PFSK-1 (cell line): Measurements from ENCODE around the gene SYF2.

ENCODE experiments used
- FOXP2 ChIP-seq: optimal IDR thresholded peaks from 2 replicates; pipeline ENCODE3; 2011; ENCODE audit warnings: borderline replicate concordance, control low read depth, inconsistent platforms; ENCODE audit not compliant: insufficient read depth; ENCODE audit errors: extremely low read length, extremely low read depth
- POLR2AphosphoS5 ChIP-seq: IDR thresholded peaks from 2 replicates; pipeline ENCODE4 v1.6.1; 2012; ENCODE audit warnings: low read depth, mild to moderate bottlenecking, control low read depth, low read length, moderate library complexity
- SIN3A ChIP-seq: IDR thresholded peaks from 2 replicates; pipeline ENCODE4 v1.6.1; 2012; ENCODE audit warnings: mild to moderate bottlenecking, low read length, moderate library complexity, borderline replicate concordance; ENCODE audit not compliant: insufficient read depth
- TAF1 ChIP-seq: IDR thresholded peaks from 2 replicates; pipeline ENCODE4 v1.6.1; 2012; ENCODE audit warnings: low read length, control low read depth, borderline replicate concordance; ENCODE audit not compliant: insufficient read depth
- TF ChIP-seq, protein P1 (sequence below), 2 experiments: IDR thresholded peaks; 2 replicates each; pipeline versions ENCODE4 v1.6.1 to v1.8.0; 2011 to 2012; ENCODE audit warnings: low read depth in 2 of 2, low read length in 2 of 2, control low read depth in 1 of 2, inconsistent platforms in 1 of 2, mild to moderate bottlenecking in 1 of 2, moderate library complexity in 1 of 2; ENCODE audit not compliant: insufficient read depth in 1 of 2

The SYF2 gene

DNA sequence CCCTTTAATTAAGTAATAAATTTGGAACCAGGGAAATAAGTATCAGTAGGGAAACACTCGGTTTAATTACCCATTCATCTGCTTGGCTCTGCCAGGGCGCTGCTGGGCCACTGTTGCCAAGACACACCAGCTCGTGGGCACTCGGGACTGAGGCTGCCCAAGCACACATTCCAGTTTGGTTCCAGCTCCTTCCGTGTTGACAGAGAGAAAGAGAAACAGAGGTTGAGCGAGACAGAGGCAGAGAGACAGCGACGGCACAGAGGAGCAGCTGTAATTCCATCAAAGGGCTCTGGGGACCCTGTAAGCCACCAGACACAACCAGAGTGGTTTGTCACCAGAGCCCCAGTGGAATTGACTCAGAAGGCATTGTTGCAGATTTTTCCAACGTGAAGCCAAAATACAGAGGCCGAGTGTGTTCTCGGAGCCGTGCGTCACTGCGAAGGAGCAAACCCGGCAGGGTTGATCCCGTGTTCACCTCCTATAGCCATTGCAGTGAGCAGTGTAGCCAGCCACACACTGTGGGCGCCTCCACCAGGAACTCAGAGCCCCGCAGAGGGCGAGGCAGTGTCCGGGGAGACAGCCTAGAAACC, 33.5 kb downstream of the SYF2 start:
- TF ChIP-seq SIN3A, result no peak
- TF ChIP-seq, protein P1, sequence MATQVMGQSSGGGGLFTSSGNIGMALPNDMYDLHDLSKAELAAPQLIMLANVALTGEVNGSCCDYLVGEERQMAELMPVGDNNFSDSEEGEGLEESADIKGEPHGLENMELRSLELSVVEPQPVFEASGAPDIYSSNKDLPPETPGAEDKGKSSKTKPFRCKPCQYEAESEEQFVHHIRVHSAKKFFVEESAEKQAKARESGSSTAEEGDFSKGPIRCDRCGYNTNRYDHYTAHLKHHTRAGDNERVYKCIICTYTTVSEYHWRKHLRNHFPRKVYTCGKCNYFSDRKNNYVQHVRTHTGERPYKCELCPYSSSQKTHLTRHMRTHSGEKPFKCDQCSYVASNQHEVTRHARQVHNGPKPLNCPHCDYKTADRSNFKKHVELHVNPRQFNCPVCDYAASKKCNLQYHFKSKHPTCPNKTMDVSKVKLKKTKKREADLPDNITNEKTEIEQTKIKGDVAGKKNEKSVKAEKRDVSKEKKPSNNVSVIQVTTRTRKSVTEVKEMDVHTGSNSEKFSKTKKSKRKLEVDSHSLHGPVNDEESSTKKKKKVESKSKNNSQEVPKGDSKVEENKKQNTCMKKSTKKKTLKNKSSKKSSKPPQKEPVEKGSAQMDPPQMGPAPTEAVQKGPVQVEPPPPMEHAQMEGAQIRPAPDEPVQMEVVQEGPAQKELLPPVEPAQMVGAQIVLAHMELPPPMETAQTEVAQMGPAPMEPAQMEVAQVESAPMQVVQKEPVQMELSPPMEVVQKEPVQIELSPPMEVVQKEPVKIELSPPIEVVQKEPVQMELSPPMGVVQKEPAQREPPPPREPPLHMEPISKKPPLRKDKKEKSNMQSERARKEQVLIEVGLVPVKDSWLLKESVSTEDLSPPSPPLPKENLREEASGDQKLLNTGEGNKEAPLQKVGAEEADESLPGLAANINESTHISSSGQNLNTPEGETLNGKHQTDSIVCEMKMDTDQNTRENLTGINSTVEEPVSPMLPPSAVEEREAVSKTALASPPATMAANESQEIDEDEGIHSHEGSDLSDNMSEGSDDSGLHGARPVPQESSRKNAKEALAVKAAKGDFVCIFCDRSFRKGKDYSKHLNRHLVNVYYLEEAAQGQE (IDR thresholded peaks at IDR 0.05; ENCODE audit: insufficient read depth in 1 of 2, low read depth in 2 of 2, low read length in 2 of 2), result no peak
- TF ChIP-seq TAF1, result no peak
- no peak for TF ChIP-seq POLR2AphosphoS5
- no peak for TF ChIP-seq FOXP2

DNA sequence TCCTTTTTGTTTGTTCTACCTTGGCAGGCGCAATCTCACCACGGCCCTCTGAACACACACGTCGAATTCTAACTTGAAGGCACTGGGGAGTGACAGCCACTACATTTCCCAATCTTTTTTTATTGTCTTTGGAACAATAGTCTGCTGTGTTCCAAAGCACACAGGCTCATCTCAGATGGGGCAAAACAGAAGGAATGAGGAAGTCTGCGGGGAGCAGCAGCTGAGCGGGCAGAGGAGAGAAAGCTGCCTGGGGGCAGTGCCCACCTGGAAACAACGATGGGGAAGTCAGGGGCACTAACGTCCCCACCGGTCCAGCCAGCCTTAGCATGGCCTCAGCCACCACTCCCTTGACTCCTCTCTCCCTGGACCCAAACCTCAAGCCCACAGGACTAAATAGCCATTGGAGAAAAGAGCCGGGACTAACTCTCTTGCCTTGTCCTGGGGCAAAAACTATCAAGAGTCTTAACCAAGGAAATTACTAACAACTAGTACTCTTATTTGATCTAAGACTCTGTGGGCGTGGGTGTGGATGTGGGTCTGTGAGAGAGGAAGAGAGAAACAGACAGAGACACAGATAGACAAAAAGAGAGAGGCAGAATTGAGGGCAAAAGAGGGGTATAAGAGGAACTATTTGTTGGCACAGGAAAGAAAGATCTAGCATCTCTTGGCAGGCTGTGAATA, 34.2 kb downstream of the SYF2 start:
- TF ChIP-seq TAF1, result no peak

DNA sequence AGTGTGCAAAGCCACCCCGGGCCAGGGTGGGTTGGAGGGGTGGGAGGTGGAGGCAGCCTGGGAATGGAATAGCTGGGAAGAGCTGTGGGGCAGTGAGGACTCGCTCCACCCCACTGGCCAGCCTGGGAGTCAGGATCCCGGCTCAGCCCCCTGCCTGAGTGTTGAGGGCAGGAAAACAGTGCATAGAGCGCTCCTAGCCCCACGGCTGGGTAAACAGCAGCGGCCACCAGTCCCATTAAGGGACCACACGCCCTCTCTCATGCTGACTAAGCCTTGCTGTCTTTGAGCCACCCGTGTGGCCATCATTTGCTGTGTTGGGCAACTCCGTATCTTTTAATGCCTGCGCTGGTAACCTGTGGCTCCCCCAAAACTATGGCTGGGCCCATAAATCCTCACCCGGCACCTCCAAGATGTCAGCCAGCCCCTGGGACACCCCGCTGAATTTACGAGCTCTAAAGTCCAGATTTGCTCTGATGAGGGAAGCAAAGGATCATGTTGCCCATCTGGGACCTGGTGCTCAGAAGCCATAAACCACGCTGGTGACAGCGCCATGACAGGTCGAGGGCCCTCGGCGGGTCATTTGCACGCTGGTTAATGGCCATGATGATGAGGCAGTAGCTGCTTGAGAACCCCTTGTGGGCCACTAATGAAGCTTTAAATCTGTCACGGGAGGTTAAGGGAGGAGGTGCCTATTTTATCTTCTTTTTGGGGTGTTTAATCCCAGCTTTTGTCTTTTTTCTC, 34.9 kb downstream of the SYF2 start:
- TF ChIP-seq SIN3A (no peak), POLR2AphosphoS5 (no peak), TAF1 (no peak), FOXP2 (no peak)
- TF ChIP-seq, protein P1 (IDR thresholded peaks at IDR 0.05; ENCODE audit: insufficient read depth in 1 of 2, low read depth in 2 of 2, low read length in 2 of 2), result no peak

DNA sequence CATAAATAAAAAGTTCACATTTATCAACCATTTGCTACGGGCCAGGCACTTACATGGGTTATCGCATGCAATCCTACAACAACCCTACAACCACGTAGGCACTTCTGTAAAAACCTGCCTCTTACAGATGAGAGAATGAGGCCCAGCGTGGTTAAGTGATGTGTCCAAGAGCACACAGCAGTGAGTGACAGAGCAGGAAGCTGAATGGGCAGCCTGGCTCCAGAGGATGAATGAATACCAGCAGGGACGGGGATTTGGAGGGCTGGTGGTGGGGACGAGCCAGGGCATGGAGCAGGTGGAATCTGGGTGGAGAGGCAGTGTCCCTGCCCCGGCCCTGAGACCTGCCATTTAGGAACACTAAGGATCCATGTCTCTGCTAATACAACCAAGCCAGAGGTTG, 35.5 kb downstream of the SYF2 start:
- TF ChIP-seq FOXP2, result no peak
- no peak for TF ChIP-seq SIN3A
- TF ChIP-seq, protein P1 (IDR thresholded peaks at IDR 0.05; ENCODE audit: insufficient read depth in 1 of 2, low read depth in 2 of 2, low read length in 2 of 2), result no peak

DNA sequence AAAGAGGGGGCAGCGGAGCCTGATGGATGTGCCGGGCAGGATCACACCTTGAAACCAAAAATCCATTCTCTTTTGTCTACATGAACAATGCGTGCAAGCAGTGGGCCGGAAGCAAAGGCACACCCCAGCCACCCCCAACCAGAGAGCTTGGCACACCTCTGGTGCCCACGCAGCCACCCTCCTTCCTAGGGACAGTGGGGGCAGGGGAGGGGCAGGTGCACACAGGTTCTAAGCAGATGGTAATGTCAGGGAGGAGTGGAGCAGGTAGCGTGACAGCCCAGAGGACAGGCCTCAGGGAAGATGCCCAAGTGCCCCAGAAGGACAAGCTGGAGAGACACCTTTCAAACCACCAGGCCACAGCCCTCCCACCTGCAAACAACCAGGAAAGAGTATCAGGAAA, 36.5 kb downstream of the SYF2 start:
- TF ChIP-seq POLR2AphosphoS5 (no peak), FOXP2 (no peak), SIN3A (no peak), TAF1 (no peak)
- TF ChIP-seq, protein P1 (IDR thresholded peaks at IDR 0.05; ENCODE audit: insufficient read depth in 1 of 2, low read depth in 2 of 2, low read length in 2 of 2), result no peak
